Gastroesophageal sphincter (tissue), 3 donors: ENCODE results near the gene RBM4B.

ENCODE experiments used
- EP300 ChIP-seq: sonication (generic); formaldehyde crosslinking; IDR thresholded peaks from one replicate; pipeline ENCODE4 v1.6.1; 2017; ENCODE audit warnings: antibody characterized with exemption, mild to moderate bottlenecking
- POLR2A ChIP-seq, 2 donors: fragments of 450-650 bp; IDR thresholded peaks; one replicate each; pipeline ENCODE4 v1.6.1; 2017; ENCODE audit warnings: antibody characterized with exemption in 2 of 2, mild to moderate bottlenecking in 2 of 2, moderate library complexity in 1 of 2
- POLR2AphosphoS5 ChIP-seq: sonication (generic); formaldehyde crosslinking; IDR thresholded peaks from one replicate; pipeline ENCODE4 v1.6.1; 2017; ENCODE audit warnings: antibody characterized with exemption
- TF ChIP-seq, protein P1 (sequence below), 4 experiments: fragments of 200-600 bp in 2 of 4; fragments of 450-650 bp in 2 of 4; sonication (generic) in 1 of 4; IDR thresholded peaks; one replicate each; pipeline ENCODE4 v1.5.1; 2017 to 2019; ENCODE audit warnings: antibody characterized with exemption in 4 of 4, mild to moderate bottlenecking in 2 of 4, moderate library complexity in 2 of 4

DNA sequence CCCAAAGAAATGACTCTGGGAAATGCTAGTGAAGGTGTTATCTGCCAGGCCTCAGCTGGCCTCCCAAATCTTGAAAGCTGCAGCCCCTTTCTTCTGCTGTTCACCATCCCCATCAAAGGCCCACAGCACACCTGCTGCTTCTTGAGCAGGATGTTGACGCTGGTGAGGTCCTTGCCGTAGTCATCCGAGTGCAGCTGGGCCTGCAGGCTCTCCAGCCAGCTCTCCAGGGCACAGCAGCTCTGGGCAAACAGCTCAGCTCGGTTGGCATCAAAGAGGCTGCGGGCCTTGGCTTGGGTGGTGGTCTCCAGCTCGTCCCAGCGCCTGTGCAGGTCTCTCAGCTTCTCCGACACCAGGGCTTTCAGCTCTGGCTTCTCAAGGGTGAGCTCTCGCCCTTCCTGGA, 18.5 kb upstream of the RBM4B start:
- TF ChIP-seq, protein P1, sequence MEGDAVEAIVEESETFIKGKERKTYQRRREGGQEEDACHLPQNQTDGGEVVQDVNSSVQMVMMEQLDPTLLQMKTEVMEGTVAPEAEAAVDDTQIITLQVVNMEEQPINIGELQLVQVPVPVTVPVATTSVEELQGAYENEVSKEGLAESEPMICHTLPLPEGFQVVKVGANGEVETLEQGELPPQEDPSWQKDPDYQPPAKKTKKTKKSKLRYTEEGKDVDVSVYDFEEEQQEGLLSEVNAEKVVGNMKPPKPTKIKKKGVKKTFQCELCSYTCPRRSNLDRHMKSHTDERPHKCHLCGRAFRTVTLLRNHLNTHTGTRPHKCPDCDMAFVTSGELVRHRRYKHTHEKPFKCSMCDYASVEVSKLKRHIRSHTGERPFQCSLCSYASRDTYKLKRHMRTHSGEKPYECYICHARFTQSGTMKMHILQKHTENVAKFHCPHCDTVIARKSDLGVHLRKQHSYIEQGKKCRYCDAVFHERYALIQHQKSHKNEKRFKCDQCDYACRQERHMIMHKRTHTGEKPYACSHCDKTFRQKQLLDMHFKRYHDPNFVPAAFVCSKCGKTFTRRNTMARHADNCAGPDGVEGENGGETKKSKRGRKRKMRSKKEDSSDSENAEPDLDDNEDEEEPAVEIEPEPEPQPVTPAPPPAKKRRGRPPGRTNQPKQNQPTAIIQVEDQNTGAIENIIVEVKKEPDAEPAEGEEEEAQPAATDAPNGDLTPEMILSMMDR (IDR thresholded peaks at IDR 0.05) = no peak
- TF ChIP-seq POLR2A (IDR thresholded peaks at IDR 0.05) (no peak), EP300 (no peak), POLR2AphosphoS5 (no peak)
